Anterior cingulate cortex (tissue), 58 donors: ENCODE results near the gene GPHA2.

Source experiments
- DNase-seq, 58 donors: peaks; one replicate each; lab custom pipeline; 2025; lab: John Stamatoyannopoulos, UW

GPHA2 gene

GRCh38 chr11:64931290-64931689 lies 4.4 kb downstream of the GPHA2 start:
- DNase-seq: no peak

GRCh38 chr11:64930340-64930739 lies 5.4 kb downstream of the GPHA2 start:
- DNase-seq: no peak

GRCh38 chr11:64929625-64930024 lies 6.1 kb downstream of the GPHA2 start:
- no peak for DNase-seq

GRCh38 chr11:64928957-64929356 lies 6.7 kb downstream of the GPHA2 start:
- no peak for DNase-seq

GRCh38 chr11:64926689-64927088 lies 9.0 kb downstream of the GPHA2 start:
- no peak for DNase-seq

GRCh38 chr11:64925536-64926436 lies 9.9 kb downstream of the GPHA2 start:
- DNase-seq: no peak

- peak in 4 of 58 donors; percentile 18 to 58 (median 40) for DNase-seq
Measured at GRCh38 chr11:64924910-64925284, 10.8 kb downstream of the GPHA2 start.

GRCh38 chr11:64923944-64924909 lies 11.5 kb downstream of the GPHA2 start, which contains the start of gene PPP2R5B:
Gene PPP2R5B (plus strand): TSS chr11:64924689. CDS start chr11:64925735, 1,046 bp downstream.
- DNase-seq: peak; percentile 65 to 98 (median 92)

GRCh38 chr11:64923151-64923661 lies 12.5 kb downstream of the GPHA2 start:
- DNase-seq: peak in 1 of 58 donors; percentile 27

- DNase-seq: no peak
Measured at GRCh38 chr11:64921384-64921783, 14.3 kb downstream of the GPHA2 start.

- no peak for DNase-seq
Measured at GRCh38 chr11:64920124-64920523, 15.6 kb downstream of the GPHA2 start.

- peak in 2 of 58 donors; percentile 7 to 26 for DNase-seq
Measured at GRCh38 chr11:64919627-64920026, 16.1 kb downstream of the GPHA2 start.

GRCh38 chr11:64918017-64918416 lies 17.7 kb downstream of the GPHA2 start:
- DNase-seq: peak in 7 of 58 donors; percentile 9 to 32 (median 12)

GRCh38 chr11:64917663-64917995 lies 18.1 kb downstream of the GPHA2 start:
- DNase-seq: no peak

GRCh38 chr11:64916775-64917662 lies 18.7 kb downstream of the GPHA2 start, which contains the start of gene ATG2A:
Gene ATG2A (minus strand): TSS chr11:64917209. CDS start chr11:64917135, 74 bp downstream.
- peak; percentile 85 to 100 (median 98) for DNase-seq

- peak in 4 of 58 donors; percentile 12 to 21 (median 16) for DNase-seq
Measured at GRCh38 chr11:64916040-64916774, 19.5 kb downstream of the GPHA2 start.

- DNase-seq: no peak
Measured at GRCh38 chr11:64915376-64915887, 20.3 kb downstream of the GPHA2 start.

- no peak for DNase-seq
Measured at GRCh38 chr11:64914123-64914522, 21.6 kb downstream of the GPHA2 start.
